Urothelium cell line (cell line): ENCODE results near the gene NTN1.
A peak's percentile ranks its signal among the peaks of the same experiment; 100 is the strongest.

Source experiments
- DNase-seq: peaks from one replicate; pipeline ENCODE4 v3.0.0; 2011; ENCODE audit warnings: low spot score, mixed read lengths
- FAIRE-seq: peaks from 2 replicates; lab custom pipeline; 2011; peaks lifted over from hg19 to GRCh38; lab: Jason Lieb, UNC

NTN1 gene

GRCh38 chr17:9212376-9213302 is 191.3 kb downstream of the NTN1 start:
- DNase-seq (no peak), FAIRE-seq (no peak)

DNA sequence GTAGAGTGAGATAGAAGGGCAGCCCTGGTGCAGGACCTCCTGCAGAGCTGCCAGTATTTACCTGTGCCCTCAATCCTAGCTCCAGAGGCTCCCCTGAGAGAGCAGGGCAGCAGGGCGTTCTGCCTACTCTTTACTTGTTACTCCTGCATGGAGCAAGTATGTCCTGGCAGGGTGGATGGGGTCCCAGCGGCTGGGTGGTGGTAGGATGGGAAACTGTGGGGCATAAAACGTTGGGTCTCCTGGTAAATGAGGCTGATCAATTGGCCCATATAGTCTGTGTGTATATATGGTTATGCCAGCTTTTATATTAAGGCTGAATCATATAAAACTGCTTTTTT is 192.0 kb downstream of the NTN1 start:
- DNase-seq (no peak), FAIRE-seq (no peak)

DNA sequence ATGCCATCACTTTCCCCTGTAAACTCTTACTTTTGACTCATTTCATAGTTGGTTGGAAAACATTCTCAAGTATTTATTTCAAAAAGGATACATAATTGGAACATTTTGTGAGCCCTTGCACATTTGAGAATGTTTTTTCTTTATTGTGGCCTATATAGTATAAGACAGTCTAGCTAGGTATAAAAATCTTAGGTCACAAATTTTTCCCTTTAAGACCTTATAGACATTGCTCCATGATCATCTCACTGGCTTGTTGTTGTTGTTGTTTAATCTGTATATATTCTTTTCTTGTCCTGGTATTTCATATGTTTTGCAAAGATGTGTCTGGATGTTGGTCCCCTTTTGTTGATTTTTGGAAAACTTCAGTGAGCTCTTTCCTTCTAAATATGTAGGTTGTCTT is 194.2 kb downstream of the NTN1 start:
- FAIRE-seq (no peak), DNase-seq (no peak)

DNA sequence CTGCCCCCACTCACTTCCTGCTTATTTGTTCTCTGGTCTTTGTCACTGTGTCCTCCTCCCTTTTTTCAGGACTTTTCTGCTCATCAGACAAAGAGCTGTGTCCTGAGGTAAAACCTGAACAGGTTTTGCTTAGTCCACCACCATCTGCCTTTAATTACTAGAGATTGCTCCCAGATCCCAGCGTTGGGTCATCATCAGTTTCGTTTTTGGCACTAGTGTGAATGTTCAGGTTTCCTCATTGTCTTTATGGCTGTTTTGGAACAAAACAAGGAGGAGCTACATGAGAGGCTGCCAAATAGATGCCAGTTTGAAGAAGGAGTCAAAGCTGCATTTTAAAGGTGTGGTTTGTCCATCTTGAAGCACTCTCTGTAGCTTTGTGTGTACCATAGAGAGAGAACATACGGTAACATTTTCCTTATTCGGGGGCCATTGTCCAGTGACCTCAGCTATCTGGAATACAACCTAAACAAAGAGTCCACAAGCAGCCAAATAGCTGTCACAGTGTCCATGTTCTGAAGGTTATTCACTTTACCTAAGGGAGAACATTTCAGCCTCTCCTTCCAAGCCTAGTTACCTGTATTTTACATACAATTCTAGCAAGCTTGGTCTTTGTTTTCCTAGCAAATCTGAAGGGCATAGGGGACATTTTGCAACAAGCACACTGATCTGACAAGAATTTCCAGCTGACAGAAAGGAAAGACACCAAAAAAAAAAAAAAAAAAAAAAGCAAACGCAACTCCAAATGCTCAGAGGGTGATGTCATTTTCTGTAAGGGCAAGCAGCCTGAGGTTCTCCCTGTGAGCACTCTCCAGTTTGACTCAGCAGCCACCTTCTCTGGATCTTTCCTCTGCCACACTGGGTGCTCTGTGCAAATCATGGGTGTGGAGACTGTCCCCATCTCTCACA is 196.1 kb downstream of the NTN1 start:
- no peak for DNase-seq
- no peak for FAIRE-seq

DNA sequence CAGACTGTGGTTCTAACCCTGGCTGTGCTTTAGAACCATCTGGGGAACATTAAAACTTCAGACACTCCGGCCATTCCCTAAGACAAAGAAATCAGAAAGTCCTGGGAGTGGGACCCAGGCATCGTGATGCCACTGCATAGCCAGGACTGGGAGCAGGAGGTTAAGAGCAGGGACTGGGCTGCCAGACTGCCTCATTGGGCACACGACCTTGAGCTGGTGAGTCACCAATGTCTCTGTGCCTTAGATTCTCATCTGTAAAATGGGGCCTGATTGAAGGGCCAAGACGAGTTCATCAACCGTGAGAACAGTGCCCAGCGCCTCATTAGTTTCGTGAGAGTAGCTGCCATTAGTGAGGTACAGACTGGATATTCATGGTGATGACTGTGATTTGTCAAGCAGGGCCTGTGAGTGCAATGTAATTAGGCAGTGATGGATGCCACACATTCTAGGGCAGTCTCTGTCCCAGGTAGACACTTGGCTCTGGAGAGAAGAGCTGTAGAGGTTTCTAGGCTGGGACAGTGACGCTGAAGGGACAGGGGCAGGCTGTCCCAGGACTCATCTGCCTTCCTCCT is 196.8 kb downstream of the NTN1 start:
- FAIRE-seq = no peak

GRCh38 chr17:9218911-9219310 is 197.6 kb downstream of the NTN1 start:
- no peak for DNase-seq
- FAIRE-seq = no peak

More for the DNA sequence above, 196.8 kb downstream of the NTN1 start:
- DNase-seq = no peak

DNA sequence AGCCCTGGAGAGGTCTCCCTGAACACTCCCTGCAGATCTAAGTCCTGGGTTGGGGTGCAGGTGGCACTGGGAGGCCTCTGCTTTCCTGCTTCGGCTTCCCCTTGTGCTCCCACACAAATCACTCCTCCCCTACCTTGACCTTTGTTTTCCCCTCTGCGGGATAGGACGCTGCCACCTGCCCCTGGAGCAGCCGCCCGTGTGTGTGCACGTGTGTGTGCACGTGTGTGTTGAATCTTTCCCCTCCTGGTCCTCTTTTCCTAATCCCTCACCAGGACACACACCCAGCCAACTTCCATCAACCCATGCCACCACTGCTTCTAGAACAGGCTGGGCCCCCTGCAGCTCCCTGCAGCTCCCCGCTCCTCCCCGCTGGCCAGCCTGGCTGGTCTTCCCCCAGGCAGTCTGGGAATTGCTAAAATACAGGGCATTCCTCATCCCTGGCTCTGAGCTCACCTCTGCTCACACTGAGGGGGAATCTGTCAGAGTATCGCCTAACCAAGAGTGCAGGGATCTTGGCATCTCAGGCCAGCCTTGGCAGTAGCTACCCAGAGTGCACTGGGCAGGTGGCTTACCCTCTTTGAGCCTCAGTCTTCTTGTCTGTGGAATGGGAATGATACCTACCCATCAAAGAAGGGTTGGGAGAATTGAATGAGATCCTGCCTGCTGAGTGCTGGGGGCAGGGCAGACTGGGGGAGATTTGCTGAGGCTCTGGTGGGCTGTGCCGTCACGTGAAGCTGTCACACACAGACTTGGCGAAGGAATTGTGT is 198.5 kb downstream of the NTN1 start:
- DNase-seq (no peak), FAIRE-seq (no peak)

DNA sequence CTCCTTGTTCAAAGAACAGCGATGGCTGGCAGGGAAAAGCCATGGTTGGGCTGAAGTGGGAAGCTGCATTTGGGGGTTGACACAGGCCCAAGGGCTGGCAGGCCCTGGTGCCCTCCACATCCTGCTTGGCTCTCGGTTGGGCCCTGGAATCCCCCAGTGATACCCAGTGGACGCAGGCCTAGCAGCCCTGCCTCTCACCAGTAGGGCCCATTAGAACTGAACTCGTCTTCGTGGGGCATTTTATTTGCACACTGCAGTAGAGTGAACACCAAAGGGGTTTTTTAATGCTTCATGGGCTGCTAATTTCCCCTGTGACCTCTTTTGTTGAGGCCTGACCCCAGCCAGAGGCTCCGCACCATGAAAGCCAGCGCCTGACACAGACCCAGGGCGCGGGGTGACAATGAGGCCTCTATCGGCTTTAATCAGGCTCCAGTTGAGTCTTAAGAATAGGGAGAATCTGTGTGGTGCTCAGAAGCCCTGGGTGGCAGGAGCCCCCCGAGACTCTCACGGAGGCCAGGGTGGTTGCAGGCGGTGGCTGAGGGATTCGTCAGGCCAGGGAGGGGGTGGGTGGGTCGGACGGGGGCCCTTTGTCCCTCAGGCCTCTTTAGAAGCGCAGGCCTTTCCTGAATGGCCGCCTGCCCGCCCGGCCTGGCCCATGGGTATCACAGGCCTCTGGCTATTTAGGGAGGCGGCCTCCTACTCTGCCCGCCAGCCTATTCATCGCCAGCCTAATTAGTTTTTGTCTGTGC is 199.3 kb downstream of the NTN1 start:
- DNase-seq (no peak), FAIRE-seq (no peak)

DNA sequence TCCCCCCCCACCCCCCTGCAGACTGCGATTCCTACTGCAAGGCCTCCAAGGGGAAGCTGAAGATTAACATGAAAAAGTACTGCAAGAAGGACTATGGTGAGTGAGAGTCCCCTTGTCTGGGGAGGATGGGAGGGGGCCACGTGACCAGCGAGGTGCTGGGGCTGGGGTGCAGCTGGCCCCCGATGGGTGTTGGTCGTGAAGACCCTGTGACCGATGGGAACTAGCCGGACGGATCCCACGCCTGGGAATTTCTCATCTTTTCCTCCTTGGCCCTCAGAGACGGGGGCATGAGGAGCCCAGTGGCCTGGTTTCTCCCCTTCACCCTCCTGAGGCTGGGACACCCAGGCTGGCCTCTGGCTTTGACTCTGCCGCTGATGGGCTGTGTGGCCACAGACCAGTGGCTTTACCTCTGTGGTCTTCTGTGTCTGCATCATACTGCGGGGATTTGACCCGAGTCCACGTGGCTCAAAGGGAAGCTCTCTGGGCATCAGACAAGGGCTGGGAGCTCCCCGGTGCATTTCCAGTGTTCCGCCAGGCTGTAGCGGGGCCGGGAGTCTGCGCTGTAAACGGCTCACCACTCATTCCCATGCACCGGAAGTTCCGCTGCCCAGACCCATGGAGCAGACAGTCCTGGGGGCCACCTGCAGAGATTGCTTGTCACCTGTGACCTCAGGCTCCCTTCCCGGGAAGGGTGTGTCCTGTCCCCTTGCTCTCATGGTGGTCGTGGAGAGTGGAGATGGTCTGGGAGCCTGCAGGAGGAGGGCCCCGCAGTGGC is 200.0 kb downstream of the NTN1 start:
- FAIRE-seq = no peak
- no peak for DNase-seq

DNA sequence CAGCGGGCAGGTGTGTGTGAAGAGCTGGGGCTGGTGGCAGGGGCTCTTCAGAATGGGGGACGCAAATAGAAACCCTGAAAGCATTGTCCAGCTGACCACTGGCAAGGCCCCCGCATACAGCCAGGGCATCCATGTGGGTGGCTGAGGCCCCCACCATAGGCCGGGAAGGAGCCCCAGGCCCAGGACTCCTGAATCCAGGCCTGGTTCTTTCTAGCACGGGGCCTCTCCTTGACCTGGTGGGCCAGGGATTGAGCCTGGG is 200.5 kb downstream of the NTN1 start:
- DNase-seq (no peak), FAIRE-seq (no peak)

- DNase-seq = no peak
- no peak for FAIRE-seq
These were observed 202.2 kb downstream of the NTN1 start for GRCh38 chr17:9223531-9223930.

- no peak for DNase-seq
- no peak for FAIRE-seq
These were observed 203.2 kb downstream of the NTN1 start for GRCh38 chr17:9224485-9224884.

- FAIRE-seq (no peak), DNase-seq (no peak)
These were observed 204.2 kb downstream of the NTN1 start for GRCh38 chr17:9225305-9226101.

DNA sequence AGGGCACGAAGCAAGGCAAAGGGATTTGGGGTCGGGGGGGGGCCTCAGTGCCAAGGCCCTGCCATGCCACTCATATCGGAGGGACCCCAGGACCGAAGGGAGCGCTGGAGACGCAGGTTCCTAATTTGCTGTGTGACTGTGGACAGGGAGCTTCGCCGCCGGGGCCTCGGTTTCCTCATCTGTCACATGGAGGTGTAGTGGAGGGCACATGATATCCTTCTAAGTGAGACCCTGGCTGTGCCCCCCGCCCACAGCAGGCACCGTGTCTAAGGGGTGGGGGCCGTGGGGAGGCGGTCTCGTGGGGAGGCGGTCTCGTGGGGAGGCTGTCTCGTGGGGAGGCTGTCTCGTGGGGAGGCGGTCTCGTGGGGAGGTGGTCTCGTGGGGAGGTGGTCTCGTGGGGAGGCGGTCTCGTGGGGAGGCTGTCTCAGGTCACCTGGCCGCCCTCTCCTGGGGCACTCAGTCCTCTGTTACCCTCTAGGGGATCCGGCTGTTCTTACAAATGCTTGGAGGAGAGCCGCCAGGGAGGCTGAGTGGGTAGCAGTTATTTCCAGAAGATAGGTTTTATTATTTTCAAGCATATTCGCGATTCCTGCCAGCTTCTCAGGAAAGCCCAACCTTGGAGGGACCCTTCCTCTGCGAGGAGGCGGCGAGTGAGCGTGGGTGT is 205.0 kb downstream of the NTN1 start:
- no peak for FAIRE-seq
- DNase-seq = no peak

GRCh38 chr17:9226794-9227135 is 205.5 kb downstream of the NTN1 start:
- FAIRE-seq = no peak
- DNase-seq = no peak

GRCh38 chr17:9227819-9228407 is 206.6 kb downstream of the NTN1 start:
- FAIRE-seq (no peak), DNase-seq (no peak)

DNA sequence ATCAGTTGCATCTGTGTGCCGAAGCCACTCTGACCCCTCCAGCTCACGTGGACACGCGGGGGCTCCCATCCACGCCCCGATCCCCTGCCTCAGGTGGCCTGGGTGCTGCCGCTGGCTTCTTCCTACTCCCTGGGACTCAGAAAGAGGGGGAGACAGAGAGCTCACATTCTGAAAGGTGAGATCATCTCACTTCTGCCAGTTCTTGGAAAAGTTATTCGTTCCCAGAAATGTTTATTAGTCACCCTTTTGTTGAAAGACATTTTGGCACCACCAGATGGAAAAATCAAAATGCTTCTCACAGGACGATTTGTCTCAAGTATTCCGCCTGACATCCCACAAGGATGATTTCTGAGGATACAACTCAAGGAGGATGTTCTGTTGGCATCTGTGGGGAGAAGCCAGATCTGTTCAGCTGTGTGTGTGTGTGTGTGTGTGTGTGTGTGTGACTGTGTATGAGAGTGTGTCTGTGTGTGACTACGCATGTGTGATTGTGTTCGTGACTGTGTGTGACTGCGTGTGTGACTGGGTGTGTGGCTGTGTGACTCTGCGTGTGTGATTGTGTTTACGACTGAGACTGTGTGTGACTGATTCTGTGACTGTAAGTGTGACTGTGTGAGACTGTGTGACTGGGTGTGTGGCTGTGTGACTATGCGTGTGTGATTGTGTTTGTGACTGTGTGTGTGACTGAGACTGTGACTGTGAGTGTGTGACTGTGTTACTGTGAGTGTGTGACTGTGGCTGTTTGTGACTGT is 207.3 kb downstream of the NTN1 start:
- FAIRE-seq (peak; percentile 37), DNase-seq (peak; percentile 37)
